Astrocyte (in vitro differentiated cells and primary cell): ENCODE results near the gene SYNPO2. TPM values are rescaled to one million over a fixed set of nuclear protein-coding genes. Genes with fewer than 3 reads are reported as not detected.

Source experiments
- DNase-seq: peaks from one replicate; pipeline ENCODE4 v3.0.0-alpha.2; 2010; ENCODE audit warnings: low read depth
- FAIRE-seq: peaks from 2 replicates; lab custom pipeline; 2011; peaks lifted over from hg19 to GRCh38; lab: Jason Lieb, UNC
- H2AFZ ChIP-seq: 2 replicates; pipeline ENCODE4 v1.6.0; 2012; ENCODE audit warnings: low read depth, low read length, inconsistent platforms
- H3K27ac ChIP-seq: 2 replicates; pipeline ENCODE4 v1.5.1; 2011; ENCODE audit warnings: low read depth, low read length, inconsistent platforms
- H3K27me3 ChIP-seq: 2 replicates; pipeline ENCODE4 v1.6.0; 2011; ENCODE audit warnings: low read length, inconsistent platforms; ENCODE audit not compliant: insufficient read depth
- H3K36me3 ChIP-seq: 2 replicates; pipeline ENCODE4 v1.5.1; 2011; ENCODE audit warnings: low read length, inconsistent platforms; ENCODE audit not compliant: insufficient read depth
- H3K4me1 ChIP-seq: 2 replicates; pipeline ENCODE4 v1.5.1; 2011; ENCODE audit warnings: low read length, inconsistent platforms; ENCODE audit not compliant: insufficient read depth
- H3K4me2 ChIP-seq: 2 replicates; pipeline ENCODE4 v1.6.0; 2012; ENCODE audit warnings: low read length, inconsistent platforms
- H3K4me3 ChIP-seq: 2 replicates; pipeline ENCODE4 v1.5.1; 2011; ENCODE audit warnings: low read depth, mild to moderate bottlenecking, low read length, inconsistent platforms; ENCODE audit not compliant: insufficient read depth
- H3K79me2 ChIP-seq: 2 replicates; pipeline ENCODE4 v1.6.0; 2012; ENCODE audit warnings: mild to moderate bottlenecking, low read length, inconsistent platforms; ENCODE audit not compliant: insufficient read depth
- H3K9ac ChIP-seq: 2 replicates; pipeline ENCODE4 v1.6.0; 2012; ENCODE audit warnings: mild to moderate bottlenecking, low read length, inconsistent platforms
- H3K9me3 ChIP-seq: 2 replicates; pipeline ENCODE4 v1.5.1; 2012; ENCODE audit warnings: low read depth, mild to moderate bottlenecking, low read length, inconsistent platforms; ENCODE audit not compliant: insufficient read depth
- H4K20me1 ChIP-seq: 2 replicates; pipeline ENCODE4 v1.6.0; 2012; ENCODE audit warnings: low read length, inconsistent platforms; ENCODE audit not compliant: insufficient read depth
- H3K27ac Mint-ChIP-seq: one replicate; pipeline ENCODE4 v1.8.0; 2021; ENCODE audit warnings: mild to moderate bottlenecking, mixed read lengths; ENCODE audit not compliant: unreplicated experiment
- H3K27me3 Mint-ChIP-seq: one replicate; pipeline ENCODE4 v1.8.0; 2021; ENCODE audit warnings: low read depth, mixed read lengths; ENCODE audit not compliant: unreplicated experiment
- H3K36me3 Mint-ChIP-seq: one replicate; pipeline ENCODE4 v1.8.0; 2021; ENCODE audit warnings: low read depth, mixed read lengths; ENCODE audit not compliant: unreplicated experiment
- H3K4me1 Mint-ChIP-seq: one replicate; pipeline ENCODE4 v1.8.0; 2021; ENCODE audit warnings: low read depth, mixed read lengths; ENCODE audit not compliant: unreplicated experiment
- H3K4me3 Mint-ChIP-seq: one replicate; pipeline ENCODE4 v1.8.0; 2021; ENCODE audit warnings: mild to moderate bottlenecking, moderate library complexity, mixed read lengths; ENCODE audit not compliant: unreplicated experiment
- H3K9me3 Mint-ChIP-seq: one replicate; pipeline ENCODE4 v1.8.0; 2021; ENCODE audit warnings: mild to moderate bottlenecking, mixed read lengths; ENCODE audit not compliant: unreplicated experiment
- EZH2 ChIP-seq: IDR thresholded peaks from 2 replicates; pipeline ENCODE4 v1.6.1; 2012; ENCODE audit warnings: mild to moderate bottlenecking, low read length, inconsistent platforms; ENCODE audit not compliant: insufficient read depth
- total RNA-seq: library from RNA; stranded (reverse); gene quantifications from 2 replicates; pipeline ENCODE4 v1.2.1, GENCODE V29; 2021
- TF ChIP-seq, protein P1 (sequence below): IDR thresholded peaks from 2 replicates; pipeline ENCODE4 v1.5.1; 2011; ENCODE audit warnings: low read depth, mild to moderate bottlenecking, inconsistent platforms, low read length, moderate library complexity; ENCODE audit not compliant: insufficient read depth

The SYNPO2 gene
- total RNA-seq, 1 donor from 2014 or later = 4.2 TPM

DNA sequence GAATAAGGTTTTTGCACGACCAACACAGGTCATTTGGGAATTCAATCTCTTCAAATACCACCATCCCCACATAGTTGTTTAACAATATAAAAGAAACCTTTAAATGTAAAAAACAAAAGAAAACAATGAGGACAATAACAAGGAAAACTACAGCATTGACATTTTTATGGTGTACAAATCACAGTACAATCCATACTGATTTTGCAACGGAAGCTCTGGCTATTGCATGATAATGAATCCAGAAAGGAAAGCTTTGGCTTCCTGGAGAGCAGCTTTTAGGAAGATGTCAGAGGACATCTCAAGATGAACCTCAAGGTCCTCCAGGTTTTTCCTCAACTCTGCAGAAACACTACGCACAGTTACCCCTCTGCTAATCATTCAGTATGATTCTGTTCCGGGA is 135.4 kb downstream of the SYNPO2 start:
- TF ChIP-seq, protein P1, sequence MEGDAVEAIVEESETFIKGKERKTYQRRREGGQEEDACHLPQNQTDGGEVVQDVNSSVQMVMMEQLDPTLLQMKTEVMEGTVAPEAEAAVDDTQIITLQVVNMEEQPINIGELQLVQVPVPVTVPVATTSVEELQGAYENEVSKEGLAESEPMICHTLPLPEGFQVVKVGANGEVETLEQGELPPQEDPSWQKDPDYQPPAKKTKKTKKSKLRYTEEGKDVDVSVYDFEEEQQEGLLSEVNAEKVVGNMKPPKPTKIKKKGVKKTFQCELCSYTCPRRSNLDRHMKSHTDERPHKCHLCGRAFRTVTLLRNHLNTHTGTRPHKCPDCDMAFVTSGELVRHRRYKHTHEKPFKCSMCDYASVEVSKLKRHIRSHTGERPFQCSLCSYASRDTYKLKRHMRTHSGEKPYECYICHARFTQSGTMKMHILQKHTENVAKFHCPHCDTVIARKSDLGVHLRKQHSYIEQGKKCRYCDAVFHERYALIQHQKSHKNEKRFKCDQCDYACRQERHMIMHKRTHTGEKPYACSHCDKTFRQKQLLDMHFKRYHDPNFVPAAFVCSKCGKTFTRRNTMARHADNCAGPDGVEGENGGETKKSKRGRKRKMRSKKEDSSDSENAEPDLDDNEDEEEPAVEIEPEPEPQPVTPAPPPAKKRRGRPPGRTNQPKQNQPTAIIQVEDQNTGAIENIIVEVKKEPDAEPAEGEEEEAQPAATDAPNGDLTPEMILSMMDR = no peak
- TF ChIP-seq EZH2 = no peak
- H3K9ac ChIP-seq = no peak overlapping the region
- H3K9me3 Mint-ChIP-seq = no peaks in the 10 kb centered on the region
- peaks cover 16% of the 10 kb centered on the region for H3K4me1 Mint-ChIP-seq
- no peak overlapping the region for H3K4me3 ChIP-seq
- H3K4me3 Mint-ChIP-seq = no peak overlapping the region
- no peaks in the 10 kb centered on the region for H3K9me3 ChIP-seq
- peaks cover 9% of the 10 kb centered on the region for H3K4me1 ChIP-seq
- no peak overlapping the region for H3K27ac Mint-ChIP-seq
- no peaks in the 10 kb centered on the region for H3K36me3 ChIP-seq
- no peak overlapping the region for H2AFZ ChIP-seq
- no peaks in the 10 kb centered on the region for H4K20me1 ChIP-seq
- no peaks in the 10 kb centered on the region for H3K27me3 Mint-ChIP-seq
- FAIRE-seq (peak; percentile 13), DNase-seq (no peak)
- H3K79me2 ChIP-seq = no peaks in the 10 kb centered on the region
- H3K27ac ChIP-seq = no peak overlapping the region
- H3K36me3 Mint-ChIP-seq = no peaks in the 10 kb centered on the region
- H3K27me3 ChIP-seq = no peaks in the 10 kb centered on the region
- no peak overlapping the region for H3K4me2 ChIP-seq

GRCh38 chr4:119025420-119025819 is 136.8 kb downstream of the SYNPO2 start:
- no peak overlapping the region for H3K4me2 ChIP-seq
- peak overlapping the region; percentile 19 for H3K27ac ChIP-seq
- peak overlapping the region; percentile 14 for H3K27ac Mint-ChIP-seq
- H3K9ac ChIP-seq = no peak overlapping the region
- no peaks in the 10 kb centered on the region for H3K27me3 ChIP-seq
- peaks cover 5% of the 10 kb centered on the region for H3K9me3 ChIP-seq
- H3K4me3 ChIP-seq = no peak overlapping the region
- peaks cover 9% of the 10 kb centered on the region for H3K4me1 ChIP-seq
- TF ChIP-seq, protein P1 = no peak
- TF ChIP-seq EZH2 = no peak
- peaks cover 3% of the 10 kb centered on the region for H3K27me3 Mint-ChIP-seq
- H3K4me1 Mint-ChIP-seq = peaks cover 16% of the 10 kb centered on the region
- DNase-seq (peak; percentile 68), FAIRE-seq (no peak)
- peaks cover 6% of the 10 kb centered on the region for H3K36me3 Mint-ChIP-seq
- no peaks in the 10 kb centered on the region for H4K20me1 ChIP-seq
- no peaks in the 10 kb centered on the region for H3K79me2 ChIP-seq
- no peaks in the 10 kb centered on the region for H3K9me3 Mint-ChIP-seq
- no peak overlapping the region for H2AFZ ChIP-seq
- no peaks in the 10 kb centered on the region for H3K36me3 ChIP-seq
- peak overlapping the region; percentile 11 for H3K4me3 Mint-ChIP-seq

DNA sequence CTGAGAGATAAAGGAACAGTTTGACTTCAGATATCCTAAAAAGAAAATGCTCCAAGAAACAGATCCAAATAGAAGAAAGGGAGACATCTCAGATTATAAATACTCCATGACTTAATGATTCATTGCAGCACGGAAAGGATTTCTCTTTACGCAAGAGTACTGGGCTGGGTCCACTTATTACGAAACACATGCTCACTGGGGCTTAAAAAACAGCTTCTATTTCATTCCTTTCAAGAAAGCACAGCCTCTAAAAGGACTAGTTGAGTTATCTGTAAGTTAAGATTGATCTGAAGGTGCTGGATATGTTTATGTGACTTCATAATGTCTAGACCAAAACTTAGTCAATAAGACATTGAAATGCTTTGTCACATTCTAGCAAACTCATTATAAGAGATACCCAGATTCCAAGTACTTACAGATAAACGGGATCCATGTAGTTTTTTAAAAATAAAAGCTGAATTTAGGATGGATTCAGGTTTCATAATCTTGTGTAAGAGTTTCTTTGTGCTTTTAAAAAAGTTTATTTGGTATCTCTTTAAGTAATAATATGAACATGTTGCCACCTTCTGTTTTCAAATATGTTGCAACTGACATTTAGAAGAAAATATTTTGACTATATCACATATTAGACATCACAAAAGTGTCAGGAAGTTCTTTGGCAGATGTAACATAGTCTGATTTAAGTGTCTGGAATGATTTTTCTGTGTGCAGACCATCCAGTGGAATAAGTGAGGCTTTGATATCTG is 137.4 kb downstream of the SYNPO2 start:
- Histone ChIP-seq H2AFZ (peak overlapping the region; percentile 30), H3K79me2 (no peaks in the 10 kb centered on the region), H4K20me1 (no peaks in the 10 kb centered on the region), H3K4me3 (no peak overlapping the region), H3K36me3 (no peaks in the 10 kb centered on the region), H3K27ac (peak overlapping the region; percentile 19), H3K9me3 (peaks cover 5% of the 10 kb centered on the region), H3K4me2 (no peak overlapping the region), H3K9ac (no peak overlapping the region), H3K4me1 (peaks cover 9% of the 10 kb centered on the region), H3K27me3 (no peaks in the 10 kb centered on the region)
- Mint-ChIP-seq H3K27me3 (peaks cover 3% of the 10 kb centered on the region), H3K36me3 (peaks cover 12% of the 10 kb centered on the region), H3K9me3 (peaks cover 1% of the 10 kb centered on the region), H3K27ac (peak overlapping the region; percentile 26), H3K4me1 (peaks cover 16% of the 10 kb centered on the region), H3K4me3 (no peak overlapping the region)
- DNase-seq = peak; percentile 92
- no peak for TF ChIP-seq EZH2
- TF ChIP-seq, protein P1 = no peak
- FAIRE-seq = peak; percentile 93
